ENCODE data around the gene THUMPD2.

Gene THUMPD2

GRCh38 chr2:39689876-39690275, 89.2 kb downstream of the THUMPD2 start:
- Histone ChIP-seq H3K36me3 (ENCODE audit: control insufficient read depth in 4 of 4, insufficient read depth in 4 of 4, low read length in 3 of 4) (no peaks in the 10 kb centered on the region), H3K27me3 (replicated peaks in 2 of 5; ENCODE audit: control insufficient read depth in 4 of 5, insufficient read depth in 5 of 5, low read length in 4 of 5) (no peaks in the 10 kb centered on the region), H3K4me1 (ENCODE audit: control extremely low read depth in 1 of 4, control insufficient read depth in 4 of 4, insufficient read depth in 4 of 4, low read length in 3 of 4) (peaks cover 0 to 7% (median 5%) of the 10 kb centered on the region in 4 experiments), H3K27ac (ENCODE audit: insufficient read depth in 1 of 2, low read depth in 1 of 2, low read length in 2 of 2, poor library complexity in 1 of 2, severe bottlenecking in 2 of 2) (no peak overlapping the region), H3K9me3 (ENCODE audit: control extremely low read depth in 1 of 5, control insufficient read depth in 4 of 5, insufficient read depth in 2 of 5, low read depth in 1 of 5, low read length in 4 of 5) (peaks cover 0 to 6% (median 0%) of the 10 kb centered on the region in 5 experiments), H3K4me3 (ENCODE audit: control insufficient read depth in 1 of 7, extremely low read depth in 1 of 7, insufficient read depth in 4 of 7, low read depth in 2 of 7, low read length in 6 of 7) (no peak overlapping the region)
- ChIA-PET CTCF (interaction anchor here (1.7 kb wide), 1 partner anchor 96 kb away, joined by 7 read pairs; no protein-coding TSS in a partner anchor), POLR2A (no interaction called here)
- 96% methylated on average over 6 of the region's 6 CpGs for whole genome bisulfite sequencing (ENCODE audit: insufficient coverage)
- DNase-seq: no peak

GRCh38 chr2:39689272-39689841, 89.7 kb downstream of the THUMPD2 start:
- ChIA-PET CTCF (interaction anchor here (1.7 kb wide), 1 partner anchor 96 kb away, joined by 7 read pairs; no protein-coding TSS in a partner anchor), POLR2A (interaction anchor here (0.6 kb wide), 1 partner anchor 215 kb away, joined by 3 read pairs; no protein-coding TSS in a partner anchor)
- H3K4me1 ChIP-seq (ENCODE audit: control extremely low read depth in 1 of 4, control insufficient read depth in 4 of 4, insufficient read depth in 4 of 4, low read length in 3 of 4): peaks cover 0 to 9% (median 6%) of the 10 kb centered on the region in 4 experiments
- H3K36me3 ChIP-seq (ENCODE audit: control insufficient read depth in 4 of 4, insufficient read depth in 4 of 4, low read length in 3 of 4): no peaks in the 10 kb centered on the region
- H3K9me3 ChIP-seq (ENCODE audit: control extremely low read depth in 1 of 5, control insufficient read depth in 4 of 5, insufficient read depth in 2 of 5, low read depth in 1 of 5, low read length in 4 of 5): peaks cover 0 to 6% (median 0%) of the 10 kb centered on the region in 5 experiments
- no peak overlapping the region for H3K27ac ChIP-seq (ENCODE audit: insufficient read depth in 1 of 2, low read depth in 1 of 2, low read length in 2 of 2, poor library complexity in 1 of 2, severe bottlenecking in 2 of 2)
- no peaks in the 10 kb centered on the region for H3K27me3 ChIP-seq (replicated peaks in 2 of 5; ENCODE audit: control insufficient read depth in 4 of 5, insufficient read depth in 5 of 5, low read length in 4 of 5)
- no peak for DNase-seq
- no peak overlapping the region for H3K4me3 ChIP-seq (ENCODE audit: control insufficient read depth in 1 of 7, extremely low read depth in 1 of 7, insufficient read depth in 4 of 7, low read depth in 2 of 7, low read length in 6 of 7)
- no CpG with 5 or more reads among the region's 1 CpG for WGBS (ENCODE audit: insufficient coverage)

DNA sequence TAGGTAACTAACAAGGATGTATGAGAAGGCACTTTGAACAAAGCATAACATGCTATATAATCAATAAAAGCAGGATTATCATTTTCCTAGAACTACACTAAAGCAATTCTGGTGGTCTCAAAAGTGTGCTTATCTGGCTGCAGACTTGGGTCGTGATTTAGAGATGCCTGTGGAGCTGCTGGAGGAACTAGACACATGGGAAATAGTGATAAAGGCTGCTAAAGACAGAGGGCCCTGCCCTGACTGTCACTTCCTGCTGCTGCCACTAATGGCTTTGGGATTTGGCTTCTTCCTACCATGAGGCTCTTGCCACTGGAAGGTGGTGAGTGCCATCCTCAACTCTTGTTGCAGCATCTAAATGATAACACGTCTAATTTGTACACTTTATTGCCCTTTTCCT, 90.9 kb downstream of the THUMPD2 start:
- ChIA-PET CTCF (interaction anchor here (1.3 kb wide), 1 partner anchor 9 kb away, joined by 3 read pairs; no protein-coding TSS in a partner anchor), POLR2A (no interaction called here)
- Histone ChIP-seq H3K36me3 (ENCODE audit: control insufficient read depth in 4 of 4, insufficient read depth in 4 of 4, low read length in 3 of 4) (no peaks in the 10 kb centered on the region), H3K9me3 (ENCODE audit: control extremely low read depth in 1 of 5, control insufficient read depth in 4 of 5, insufficient read depth in 2 of 5, low read depth in 1 of 5, low read length in 4 of 5) (peaks cover 0 to 6% (median 0%) of the 10 kb centered on the region in 5 experiments), H3K27me3 (replicated peaks in 2 of 5; ENCODE audit: control insufficient read depth in 4 of 5, insufficient read depth in 5 of 5, low read length in 4 of 5) (no peaks in the 10 kb centered on the region), H3K27ac (ENCODE audit: insufficient read depth in 1 of 2, low read depth in 1 of 2, low read length in 2 of 2, poor library complexity in 1 of 2, severe bottlenecking in 2 of 2) (no peak overlapping the region), H3K4me1 (ENCODE audit: control extremely low read depth in 1 of 4, control insufficient read depth in 4 of 4, insufficient read depth in 4 of 4, low read length in 3 of 4) (peaks cover 0 to 9% (median 6%) of the 10 kb centered on the region in 4 experiments), H3K4me3 (ENCODE audit: control insufficient read depth in 1 of 7, extremely low read depth in 1 of 7, insufficient read depth in 4 of 7, low read depth in 2 of 7, low read length in 6 of 7) (no peak overlapping the region)
- WGBS (ENCODE audit: insufficient coverage): no CpG with 5 or more reads among the region's 2 CpGs
- peak in 1 of 3 donors; percentile 26 for DNase-seq

GRCh38 chr2:39686456-39686855, 92.6 kb downstream of the THUMPD2 start:
- Histone ChIP-seq H3K4me1 (ENCODE audit: control extremely low read depth in 1 of 4, control insufficient read depth in 4 of 4, insufficient read depth in 4 of 4, low read length in 3 of 4) (peaks cover 0 to 9% (median 6%) of the 10 kb centered on the region in 4 experiments), H3K4me3 (ENCODE audit: control insufficient read depth in 1 of 7, extremely low read depth in 1 of 7, insufficient read depth in 4 of 7, low read depth in 2 of 7, low read length in 6 of 7) (no peak overlapping the region), H3K36me3 (ENCODE audit: control insufficient read depth in 4 of 4, insufficient read depth in 4 of 4, low read length in 3 of 4) (no peaks in the 10 kb centered on the region), H3K27me3 (replicated peaks in 2 of 5; ENCODE audit: control insufficient read depth in 4 of 5, insufficient read depth in 5 of 5, low read length in 4 of 5) (no peaks in the 10 kb centered on the region), H3K9me3 (ENCODE audit: control extremely low read depth in 1 of 5, control insufficient read depth in 4 of 5, insufficient read depth in 2 of 5, low read depth in 1 of 5, low read length in 4 of 5) (peaks cover 0 to 6% (median 0%) of the 10 kb centered on the region in 5 experiments), H3K27ac (ENCODE audit: insufficient read depth in 1 of 2, low read depth in 1 of 2, low read length in 2 of 2, poor library complexity in 1 of 2, severe bottlenecking in 2 of 2) (no peak overlapping the region)
- ChIA-PET CTCF (interaction anchor here (0.7 to 2.5 kb wide), 2 partner anchors 11 to 1310 kb away, joined by 4 to 10 read pairs; no protein-coding TSS in a partner anchor), POLR2A (no interaction called here)
- no peak for DNase-seq
- WGBS (ENCODE audit: insufficient coverage): 100% methylated on average over 4 of the region's 6 CpGs

All from common myeloid progenitor, CD34-positive (primary cell).